Mammary epithelial cell (primary cell): ENCODE measurements around the gene FASTK.

Source experiments
- EZH2 ChIP-seq: IDR thresholded peaks from 2 replicates; pipeline ENCODE4 v1.6.1; 2012; ENCODE audit warnings: low read length, inconsistent platforms, borderline replicate concordance
- TF ChIP-seq, protein P1 (sequence below), 2 donors: IDR thresholded peaks in 1 of 2; conservative IDR thresholded peaks in 1 of 2; 2 replicates each; pipeline ENCODE4 v1.5.1; 2011 to 2012; ENCODE audit warnings: inconsistent platforms in 2 of 2, low read length in 2 of 2, mild to moderate bottlenecking in 2 of 2, control low read depth in 1 of 2, low read depth in 1 of 2; ENCODE audit not compliant: insufficient read depth in 1 of 2; ENCODE audit errors: extremely low read depth in 1 of 2

DNA sequence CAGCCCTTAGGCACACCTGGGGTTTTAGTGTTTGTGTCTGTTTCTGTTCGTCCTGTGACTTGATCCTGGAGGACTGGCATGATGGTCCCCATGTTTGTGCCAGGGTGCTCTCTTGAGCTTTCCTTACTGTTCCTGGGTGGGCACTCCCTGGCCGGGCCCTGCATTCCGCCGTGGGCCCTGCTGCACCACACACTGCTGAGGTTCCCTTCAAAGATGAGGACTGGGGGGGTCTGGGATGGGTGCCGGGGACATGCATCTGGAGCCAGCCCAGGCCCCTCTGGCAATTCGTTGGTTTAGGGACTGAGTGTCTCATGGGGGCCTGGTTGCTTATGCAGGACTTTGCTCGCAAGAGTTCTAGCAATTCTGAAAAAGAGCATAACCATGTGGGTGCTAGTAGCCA is 10.4 kb upstream of the FASTK start:
- TF ChIP-seq, protein P1, sequence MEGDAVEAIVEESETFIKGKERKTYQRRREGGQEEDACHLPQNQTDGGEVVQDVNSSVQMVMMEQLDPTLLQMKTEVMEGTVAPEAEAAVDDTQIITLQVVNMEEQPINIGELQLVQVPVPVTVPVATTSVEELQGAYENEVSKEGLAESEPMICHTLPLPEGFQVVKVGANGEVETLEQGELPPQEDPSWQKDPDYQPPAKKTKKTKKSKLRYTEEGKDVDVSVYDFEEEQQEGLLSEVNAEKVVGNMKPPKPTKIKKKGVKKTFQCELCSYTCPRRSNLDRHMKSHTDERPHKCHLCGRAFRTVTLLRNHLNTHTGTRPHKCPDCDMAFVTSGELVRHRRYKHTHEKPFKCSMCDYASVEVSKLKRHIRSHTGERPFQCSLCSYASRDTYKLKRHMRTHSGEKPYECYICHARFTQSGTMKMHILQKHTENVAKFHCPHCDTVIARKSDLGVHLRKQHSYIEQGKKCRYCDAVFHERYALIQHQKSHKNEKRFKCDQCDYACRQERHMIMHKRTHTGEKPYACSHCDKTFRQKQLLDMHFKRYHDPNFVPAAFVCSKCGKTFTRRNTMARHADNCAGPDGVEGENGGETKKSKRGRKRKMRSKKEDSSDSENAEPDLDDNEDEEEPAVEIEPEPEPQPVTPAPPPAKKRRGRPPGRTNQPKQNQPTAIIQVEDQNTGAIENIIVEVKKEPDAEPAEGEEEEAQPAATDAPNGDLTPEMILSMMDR (conservative IDR thresholded peaks at IDR 0.05 in 1 of 2, IDR thresholded peaks at IDR 0.05 in 1 of 2; ENCODE audit: extremely low read depth in 1 of 2, insufficient read depth in 1 of 2, low read depth in 1 of 2, low read length in 2 of 2): no peak
- no peak for TF ChIP-seq EZH2
